Ectodermal cell (in vitro differentiated cells): ENCODE data around the gene LANCL3.
"Not testable (repeated sequence)": the region's sequence is repeated elsewhere in the genome, so short reads cannot be mapped to it uniquely, and the experiment has no call there.

Experiments
- H3K27ac ChIP-seq: 2 replicates; pipeline ENCODE4 v1.7.0; 2013; ENCODE audit warnings: mild to moderate bottlenecking, low read depth, low read length; ENCODE audit not compliant: insufficient read depth, poor library complexity, severe bottlenecking
- H3K27me3 ChIP-seq: 2 replicates; pipeline ENCODE4 v1.7.0; 2013; ENCODE audit warnings: mild to moderate bottlenecking, low read length; ENCODE audit not compliant: insufficient read depth, control insufficient read depth, poor library complexity, severe bottlenecking
- H3K36me3 ChIP-seq: one replicate; pipeline ENCODE4 v1.7.0; 2013; ENCODE audit warnings: low read length; ENCODE audit not compliant: control insufficient read depth, insufficient read depth
- H3K4me1 ChIP-seq: one replicate; pipeline ENCODE4 v1.7.0; 2013; ENCODE audit warnings: low read length; ENCODE audit not compliant: control insufficient read depth, insufficient read depth
- H3K4me3 ChIP-seq: 2 replicates; pipeline ENCODE4 v1.7.0; 2013; ENCODE audit warnings: low read depth, low read length, control low read depth; ENCODE audit not compliant: insufficient read depth
- H3K9me3 ChIP-seq: 2 replicates; pipeline ENCODE4 v1.7.0; 2013; ENCODE audit warnings: mild to moderate bottlenecking, low read length, moderate library complexity; ENCODE audit not compliant: control insufficient read depth
- WGBS, 2 experiments: methylation state at CpG; one replicate each; pipeline ENCODE4 v1.1.7; 2013; ENCODE audit warnings: missing lambda C conversion rate in 2 of 2; 5-methylcytosine and 5-hydroxymethylcytosine counted together

Gene LANCL3

GRCh38 chrX:37608156-37608555 lies 36.7 kb downstream of the LANCL3 start:
- Histone ChIP-seq H3K27me3 (no peaks in the 10 kb centered on the region), H3K9me3 (no peaks in the 10 kb centered on the region), H3K36me3 (no peaks in the 10 kb centered on the region), H3K27ac (no peak overlapping the region), H3K4me3 (no peak overlapping the region), H3K4me1 (no peaks in the 10 kb centered on the region)
- 51% methylated on average over 2 of the region's 2 CpGs for WGBS, 2 experiments

- Histone ChIP-seq H3K36me3 (no peaks in the 10 kb centered on the region), H3K4me1 (no peaks in the 10 kb centered on the region), H3K4me3 (no peak overlapping the region), H3K27ac (no peak overlapping the region), H3K9me3 (no peaks in the 10 kb centered on the region), H3K27me3 (no peaks in the 10 kb centered on the region)
- WGBS, 2 experiments, result 100% methylated on average over 1 of the region's 1 CpG
These were observed 38.3 kb downstream of the LANCL3 start for GRCh38 chrX:37609727-37610126.

GRCh38 chrX:37613933-37614332 lies 42.5 kb downstream of the LANCL3 start:
- Histone ChIP-seq H3K4me1 (no peaks in the 10 kb centered on the region), H3K9me3 (no peaks in the 10 kb centered on the region), H3K27ac (no peak overlapping the region), H3K27me3 (no peaks in the 10 kb centered on the region), H3K36me3 (no peaks in the 10 kb centered on the region), H3K4me3 (no peak overlapping the region)
- 83% methylated on average over 1 of the region's 1 CpG; no CpG with 5 or more reads in 1 of the 2 experiments for WGBS, 2 experiments

- no peaks in the 10 kb centered on the region for H3K4me1 ChIP-seq
- no peaks in the 10 kb centered on the region for H3K36me3 ChIP-seq
- no peak overlapping the region for H3K4me3 ChIP-seq
- no peaks in the 10 kb centered on the region for H3K27me3 ChIP-seq
- H3K9me3 ChIP-seq, result no peaks in the 10 kb centered on the region
- 88 to 100% methylated on average over 1 of the region's 1 CpG for WGBS, 2 experiments
- no peak overlapping the region for H3K27ac ChIP-seq
These were observed 56.1 kb downstream of the LANCL3 start for GRCh38 chrX:37627602-37628001.

GRCh38 chrX:37638047-37638446 lies 66.6 kb downstream of the LANCL3 start:
- no peaks in the 10 kb centered on the region for H3K27me3 ChIP-seq
- no peak overlapping the region for H3K27ac ChIP-seq
- H3K4me1 ChIP-seq, result no peaks in the 10 kb centered on the region
- no peaks in the 10 kb centered on the region for H3K9me3 ChIP-seq
- no peaks in the 10 kb centered on the region for H3K36me3 ChIP-seq
- H3K4me3 ChIP-seq, result no peak overlapping the region

- H3K4me3 ChIP-seq, result no peak overlapping the region
- H3K27ac ChIP-seq, result no peak overlapping the region
- 96 to 100% methylated on average over 2 to 5 of the region's 5 CpGs for WGBS, 2 experiments
- H3K9me3 ChIP-seq, result no peaks in the 10 kb centered on the region
- H3K4me1 ChIP-seq, result no peaks in the 10 kb centered on the region
- H3K36me3 ChIP-seq, result no peaks in the 10 kb centered on the region
- no peaks in the 10 kb centered on the region for H3K27me3 ChIP-seq
These were observed 68.7 kb downstream of the LANCL3 start for GRCh38 chrX:37640142-37640541.

GRCh38 chrX:37641859-37642258 lies 70.4 kb downstream of the LANCL3 start:
- H3K27ac ChIP-seq, result no peak overlapping the region
- no peaks in the 10 kb centered on the region for H3K27me3 ChIP-seq
- no peaks in the 10 kb centered on the region for H3K4me1 ChIP-seq
- whole genome bisulfite sequencing, 2 experiments, result 84 to 89% methylated on average over 3 of the region's 3 CpGs
- no peaks in the 10 kb centered on the region for H3K9me3 ChIP-seq
- H3K36me3 ChIP-seq, result no peaks in the 10 kb centered on the region
- H3K4me3 ChIP-seq, result no peak overlapping the region

- Histone ChIP-seq H3K9me3 (no peaks in the 10 kb centered on the region), H3K4me1 (no peaks in the 10 kb centered on the region), H3K27ac (no peak overlapping the region), H3K4me3 (no peak overlapping the region), H3K36me3 (no peaks in the 10 kb centered on the region), H3K27me3 (no peaks in the 10 kb centered on the region)
- WGBS, 2 experiments, result 81 to 82% methylated on average over 6 of the region's 6 CpGs
These were observed 73.2 kb downstream of the LANCL3 start for GRCh38 chrX:37644381-37645305.

- H3K27me3 ChIP-seq, result no peaks in the 10 kb centered on the region
- H3K4me1 ChIP-seq, result no peaks in the 10 kb centered on the region
- H3K36me3 ChIP-seq, result no peaks in the 10 kb centered on the region
- H3K9me3 ChIP-seq, result no peaks in the 10 kb centered on the region
- H3K27ac ChIP-seq, result no peak overlapping the region
- H3K4me3 ChIP-seq, result no peak overlapping the region
These were observed 74.8 kb downstream of the LANCL3 start for GRCh38 chrX:37646254-37646653.

- not testable (repeated sequence) for H3K4me3 ChIP-seq, H3K4me1 ChIP-seq, H3K27ac ChIP-seq, H3K9me3 ChIP-seq, H3K36me3 ChIP-seq, H3K27me3 ChIP-seq
- 100% methylated on average over 1 of the region's 2 CpGs; no CpG with 5 or more reads in 1 of the 2 experiments for WGBS, 2 experiments
These were observed 79.4 kb downstream of the LANCL3 start for GRCh38 chrX:37650879-37651278.
